Stimulated activated CD8-positive, alpha-beta memory T cell treated with anti-CD3 and anti-CD28 coated beads, Interleukin-12 subunit alpha, Interleukin-12 subunit beta, amount 100 ng/mL, for 1 hour (primary cell): ENCODE data around the gene CDC6.

Source experiments
- DNase-seq: peaks from one replicate; pipeline ENCODE4 v3.0.0-alpha.2; 2020; ENCODE audit warnings: low read depth

CDC6 gene

DNA sequence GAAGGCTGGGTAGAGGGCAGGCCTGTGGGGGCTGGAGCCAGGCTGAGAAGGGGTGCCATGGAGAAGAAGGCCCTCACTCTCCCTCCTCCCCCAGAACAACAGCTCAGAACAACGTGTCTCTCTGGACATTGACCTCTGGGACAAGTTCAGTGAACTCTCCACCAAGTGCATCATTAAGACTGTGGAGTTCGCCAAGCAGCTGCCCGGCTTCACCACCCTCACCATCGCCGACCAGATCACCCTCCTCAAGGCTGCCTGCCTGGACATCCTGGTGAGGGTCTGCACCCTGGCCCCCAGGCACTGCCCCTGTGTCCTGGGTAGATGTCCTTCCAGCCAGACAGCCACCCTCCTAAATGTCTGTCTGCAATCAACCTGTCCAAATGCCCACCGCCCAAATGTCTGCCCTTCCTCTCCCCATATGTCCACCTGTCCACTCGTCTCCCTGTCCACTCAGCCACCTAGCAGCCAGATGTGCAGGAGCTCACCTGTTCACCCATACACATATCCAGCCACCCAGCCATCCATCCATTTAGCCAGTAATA lies 64.6 kb downstream of the CDC6 start:
- DNase-seq, result no peak

- DNase-seq, result no peak
Measured at GRCh38 chr17:40352779-40353394, 65.2 kb downstream of the CDC6 start.
